Measurements from ENCODE around the gene OR10W1. TPM values are rescaled to one million over a fixed set of nuclear protein-coding genes. Genes with fewer than 3 reads are reported as not detected.

OR10W1 gene
- total and polyA plus RNA-seq, 2 donors (not counting 1 experiment from before 2014, with no cell fraction given): not detected

DNA sequence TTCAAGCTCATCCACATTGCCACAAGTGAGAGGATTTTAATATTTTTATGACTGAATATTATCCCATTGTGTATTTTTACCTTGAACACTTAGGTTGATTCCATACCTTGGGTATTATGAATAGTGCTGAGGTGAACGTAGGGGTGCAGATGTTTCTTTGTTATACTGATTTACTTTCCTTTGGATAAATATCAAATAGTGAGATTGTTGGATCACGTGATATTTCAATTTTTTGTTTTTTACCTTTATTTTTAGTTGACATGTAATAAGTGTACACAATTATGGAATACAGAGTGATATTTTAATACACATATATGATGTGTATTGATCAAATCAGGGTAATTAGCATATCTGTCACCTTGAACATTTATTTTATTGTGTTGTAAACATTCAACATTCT is 8.1 kb downstream of the OR10W1 start:
- H3K4me3 ChIP-seq (replicated peaks in 1 of 4; ENCODE audit: control extremely low read depth in 1 of 4, insufficient read depth in 1 of 4, low read depth in 3 of 4, low read length in 4 of 4): no peak overlapping the region
- H4K20me1 ChIP-seq (ENCODE audit: control insufficient read depth, extremely low read depth, insufficient read depth, low read length): no peaks in the 10 kb centered on the region
- H3K4me1 ChIP-seq (ENCODE audit: control insufficient read depth, extremely low read depth, insufficient read depth, low read length): no peaks in the 10 kb centered on the region
- H3K9me3 ChIP-seq (ENCODE audit: control insufficient read depth, insufficient read depth, low read depth, low read length): no peaks in the 10 kb centered on the region
- no peak for DNase-seq (ENCODE audit: low read depth in 2 of 2)
- H3K27me3 ChIP-seq (ENCODE audit: control insufficient read depth, insufficient read depth, low read length): no peaks in the 10 kb centered on the region
- H3K79me2 ChIP-seq (ENCODE audit: control insufficient read depth, insufficient read depth, low read length): no peaks in the 10 kb centered on the region
- H3K27ac ChIP-seq (ENCODE audit: insufficient read depth, low read length): no peak overlapping the region
- no peak overlapping the region for H3K4me2 ChIP-seq (ENCODE audit: extremely low read depth, insufficient read depth, low read length)
- H3K9ac ChIP-seq (ENCODE audit: insufficient read depth, low read length): no peak overlapping the region
- H3K36me3 ChIP-seq (ENCODE audit: control insufficient read depth, insufficient read depth, low read length): no peaks in the 10 kb centered on the region
- no peak for TF ChIP-seq EZH2 (IDR thresholded peaks at IDR 0.05; ENCODE audit: low read length, missing control alignments)
- TF ChIP-seq, protein P1, sequence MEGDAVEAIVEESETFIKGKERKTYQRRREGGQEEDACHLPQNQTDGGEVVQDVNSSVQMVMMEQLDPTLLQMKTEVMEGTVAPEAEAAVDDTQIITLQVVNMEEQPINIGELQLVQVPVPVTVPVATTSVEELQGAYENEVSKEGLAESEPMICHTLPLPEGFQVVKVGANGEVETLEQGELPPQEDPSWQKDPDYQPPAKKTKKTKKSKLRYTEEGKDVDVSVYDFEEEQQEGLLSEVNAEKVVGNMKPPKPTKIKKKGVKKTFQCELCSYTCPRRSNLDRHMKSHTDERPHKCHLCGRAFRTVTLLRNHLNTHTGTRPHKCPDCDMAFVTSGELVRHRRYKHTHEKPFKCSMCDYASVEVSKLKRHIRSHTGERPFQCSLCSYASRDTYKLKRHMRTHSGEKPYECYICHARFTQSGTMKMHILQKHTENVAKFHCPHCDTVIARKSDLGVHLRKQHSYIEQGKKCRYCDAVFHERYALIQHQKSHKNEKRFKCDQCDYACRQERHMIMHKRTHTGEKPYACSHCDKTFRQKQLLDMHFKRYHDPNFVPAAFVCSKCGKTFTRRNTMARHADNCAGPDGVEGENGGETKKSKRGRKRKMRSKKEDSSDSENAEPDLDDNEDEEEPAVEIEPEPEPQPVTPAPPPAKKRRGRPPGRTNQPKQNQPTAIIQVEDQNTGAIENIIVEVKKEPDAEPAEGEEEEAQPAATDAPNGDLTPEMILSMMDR (conservative IDR thresholded peaks at IDR 0.05 in 1 of 2, IDR thresholded peaks at IDR 0.05 in 1 of 2; ENCODE audit: low read depth in 1 of 2, low read length in 2 of 2): no peak
- no peak overlapping the region for H2AFZ ChIP-seq (ENCODE audit: low read length)

DNA sequence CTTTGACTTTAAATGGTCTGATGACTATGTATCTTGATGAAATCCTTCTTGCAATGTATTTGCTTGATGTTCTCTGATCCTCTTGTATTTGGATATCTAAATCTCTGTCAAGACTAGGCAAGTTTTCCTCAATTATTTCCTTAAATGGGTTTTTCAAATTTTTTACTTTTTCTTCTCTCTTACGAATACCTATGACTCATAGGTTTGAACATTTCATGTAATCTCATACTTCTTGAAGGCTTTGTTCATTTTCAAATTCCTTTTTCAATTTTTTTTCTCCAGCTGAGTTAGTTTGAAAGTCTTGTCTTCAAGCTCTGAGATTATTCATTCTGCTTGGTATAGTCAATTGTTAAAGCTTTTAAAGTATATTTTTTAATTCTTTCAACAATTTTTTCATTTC is 13.1 kb downstream of the OR10W1 start:
- Histone ChIP-seq H3K27me3 (ENCODE audit: control insufficient read depth, insufficient read depth, low read length) (no peaks in the 10 kb centered on the region), H3K4me2 (ENCODE audit: extremely low read depth, insufficient read depth, low read length) (no peak overlapping the region), H3K79me2 (ENCODE audit: control insufficient read depth, insufficient read depth, low read length) (no peaks in the 10 kb centered on the region), H4K20me1 (ENCODE audit: control insufficient read depth, extremely low read depth, insufficient read depth, low read length) (no peaks in the 10 kb centered on the region), H2AFZ (ENCODE audit: low read length) (no peak overlapping the region), H3K36me3 (ENCODE audit: control insufficient read depth, insufficient read depth, low read length) (no peaks in the 10 kb centered on the region), H3K9me3 (ENCODE audit: control insufficient read depth, insufficient read depth, low read depth, low read length) (no peaks in the 10 kb centered on the region), H3K27ac (ENCODE audit: insufficient read depth, low read length) (no peak overlapping the region), H3K9ac (ENCODE audit: insufficient read depth, low read length) (no peak overlapping the region), H3K4me1 (ENCODE audit: control insufficient read depth, extremely low read depth, insufficient read depth, low read length) (no peaks in the 10 kb centered on the region), H3K4me3 (replicated peaks in 1 of 4; ENCODE audit: control extremely low read depth in 1 of 4, insufficient read depth in 1 of 4, low read depth in 3 of 4, low read length in 4 of 4) (no peak overlapping the region)
- DNase-seq (ENCODE audit: low read depth in 2 of 2): peak in 1 of 2 donors; percentile 1
- TF ChIP-seq, protein P1 (conservative IDR thresholded peaks at IDR 0.05 in 1 of 2, IDR thresholded peaks at IDR 0.05 in 1 of 2; ENCODE audit: low read depth in 1 of 2, low read length in 2 of 2): no peak
- TF ChIP-seq EZH2 (IDR thresholded peaks at IDR 0.05; ENCODE audit: low read length, missing control alignments): no peak

DNA sequence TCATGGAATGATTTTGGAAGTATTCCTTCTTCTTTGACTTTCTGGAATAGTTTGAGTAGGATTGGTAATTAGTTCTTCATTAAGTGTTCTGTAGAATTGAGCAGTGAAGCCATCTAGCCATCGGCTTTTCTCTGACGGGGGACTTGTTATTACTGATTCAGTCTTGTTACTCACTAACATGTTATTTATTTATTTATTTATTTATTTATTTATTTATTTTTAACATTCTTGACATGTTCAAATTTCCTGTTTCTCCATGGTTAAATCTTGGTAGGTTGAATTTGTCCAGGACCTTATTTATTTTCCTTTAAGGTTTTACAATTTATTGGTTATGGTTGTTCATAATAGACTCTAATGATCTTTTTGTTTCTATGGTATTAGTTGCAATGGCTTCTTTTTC is 24.1 kb downstream of the OR10W1 start:
- Histone ChIP-seq H3K4me3 (replicated peaks in 1 of 4; ENCODE audit: control extremely low read depth in 1 of 4, insufficient read depth in 1 of 4, low read depth in 3 of 4, low read length in 4 of 4) (no peak overlapping the region), H3K36me3 (ENCODE audit: control insufficient read depth, insufficient read depth, low read length) (no peaks in the 10 kb centered on the region), H3K4me2 (ENCODE audit: extremely low read depth, insufficient read depth, low read length) (no peak overlapping the region), H3K4me1 (ENCODE audit: control insufficient read depth, extremely low read depth, insufficient read depth, low read length) (no peaks in the 10 kb centered on the region), H3K79me2 (ENCODE audit: control insufficient read depth, insufficient read depth, low read length) (no peaks in the 10 kb centered on the region), H4K20me1 (ENCODE audit: control insufficient read depth, extremely low read depth, insufficient read depth, low read length) (no peaks in the 10 kb centered on the region), H2AFZ (ENCODE audit: low read length) (no peak overlapping the region), H3K9ac (ENCODE audit: insufficient read depth, low read length) (no peak overlapping the region), H3K27me3 (ENCODE audit: control insufficient read depth, insufficient read depth, low read length) (no peaks in the 10 kb centered on the region), H3K9me3 (ENCODE audit: control insufficient read depth, insufficient read depth, low read depth, low read length) (no peaks in the 10 kb centered on the region), H3K27ac (ENCODE audit: insufficient read depth, low read length) (no peak overlapping the region)
- TF ChIP-seq EZH2 (IDR thresholded peaks at IDR 0.05; ENCODE audit: low read length, missing control alignments): no peak
- TF ChIP-seq, protein P1 (conservative IDR thresholded peaks at IDR 0.05 in 1 of 2, IDR thresholded peaks at IDR 0.05 in 1 of 2; ENCODE audit: low read depth in 1 of 2, low read length in 2 of 2): no peak
- no peak for DNase-seq (ENCODE audit: low read depth in 2 of 2)
